Esophagus muscularis mucosa (tissue), 4 donors: ENCODE data around the gene SUPT3H. TPM values are rescaled to one million over a fixed set of nuclear protein-coding genes. Genes with fewer than 3 reads are reported as not detected.

Experiments
- DNase-seq: peaks from one replicate; pipeline ENCODE4 v3.0.0-alpha.2; 2017; ENCODE audit errors: extremely low spot score
- H3K27ac ChIP-seq, 4 donors: fragments of 200-600 bp; sonication (generic); replicated peaks in 1 of 4; 1 replicate in 3 of 4; 2 replicates in 1 of 4; pipeline ENCODE4 v1.5.1; 2016 to 2019; ENCODE audit warnings: mild to moderate bottlenecking in 1 of 4
- H3K27me3 ChIP-seq, 4 donors: fragments of 200-600 bp; sonication (generic); one replicate each; pipeline versions ENCODE4 v1.5.1 to v1.6.0; 2016 to 2019
- H3K36me3 ChIP-seq, 4 donors: fragments of 200-600 bp; sonication (generic); one replicate each; pipeline ENCODE4 v1.5.1; 2016 to 2019
- H3K4me1 ChIP-seq, 4 donors: fragments of 200-600 bp; sonication (generic); one replicate each; pipeline ENCODE4 v1.5.1; 2016 to 2019
- H3K4me3 ChIP-seq, 4 donors: fragments of 200-600 bp; sonication (generic); 1 replicate in 2 of 4; 2 replicates in 2 of 4; pipeline ENCODE4 v1.5.1; 2016 to 2019; ENCODE audit warnings: mild to moderate bottlenecking in 4 of 4, moderate library complexity in 1 of 4
- H3K9me3 ChIP-seq, 4 donors: fragments of 200-600 bp; sonication (generic); 1 replicate in 3 of 4; 2 replicates in 1 of 4; pipeline ENCODE4 v1.5.1; 2016 to 2019
- EP300 ChIP-seq: sonication (generic); formaldehyde crosslinking; IDR thresholded peaks from one replicate; pipeline ENCODE4 v1.6.1; 2017; ENCODE audit warnings: antibody characterized with exemption
- POLR2A ChIP-seq: fragments of 450-650 bp; IDR thresholded peaks from one replicate; pipeline ENCODE4 v1.6.1; 2017; ENCODE audit warnings: antibody characterized with exemption, moderate library complexity, mild to moderate bottlenecking, low read depth
- POLR2AphosphoS5 ChIP-seq, 2 donors: sonication (generic); formaldehyde crosslinking; IDR thresholded peaks; one replicate each; pipeline ENCODE4 v1.6.1; 2017; ENCODE audit warnings: antibody characterized with exemption in 2 of 2
- WGBS: methylation state at CpG from one replicate; pipeline ENCODE4 v1.1.5; 2018; 5-methylcytosine and 5-hydroxymethylcytosine counted together
- intact Hi-C: fragments of 100-400 bp; cut with DNase I; formaldehyde crosslinking; loops from one replicate; pipeline ENCODE4 v1.15.1; 2023
- total RNA-seq, 4 donors: library from RNA; depleted of rRNA; stranded (reverse); fragments of >200 nt; gene quantifications; one replicate each; pipeline versions ENCODE4 v1.1.0 to v1.2.1, GENCODE V29; 2016
- TF ChIP-seq, protein P1 (sequence below), 3 experiments: fragments of 200-600 bp in 2 of 3; fragments of 450-650 bp in 1 of 3; sonication (generic) in 2 of 3; IDR thresholded peaks; one replicate each; pipeline ENCODE4 v1.5.1; 2017 to 2019; ENCODE audit warnings: antibody characterized with exemption in 3 of 3, mild to moderate bottlenecking in 2 of 3, moderate library complexity in 1 of 3

Gene SUPT3H
- total RNA-seq, 4 donors from 2014 or later: 5.1 to 13.3 (median 9.9) TPM

DNA sequence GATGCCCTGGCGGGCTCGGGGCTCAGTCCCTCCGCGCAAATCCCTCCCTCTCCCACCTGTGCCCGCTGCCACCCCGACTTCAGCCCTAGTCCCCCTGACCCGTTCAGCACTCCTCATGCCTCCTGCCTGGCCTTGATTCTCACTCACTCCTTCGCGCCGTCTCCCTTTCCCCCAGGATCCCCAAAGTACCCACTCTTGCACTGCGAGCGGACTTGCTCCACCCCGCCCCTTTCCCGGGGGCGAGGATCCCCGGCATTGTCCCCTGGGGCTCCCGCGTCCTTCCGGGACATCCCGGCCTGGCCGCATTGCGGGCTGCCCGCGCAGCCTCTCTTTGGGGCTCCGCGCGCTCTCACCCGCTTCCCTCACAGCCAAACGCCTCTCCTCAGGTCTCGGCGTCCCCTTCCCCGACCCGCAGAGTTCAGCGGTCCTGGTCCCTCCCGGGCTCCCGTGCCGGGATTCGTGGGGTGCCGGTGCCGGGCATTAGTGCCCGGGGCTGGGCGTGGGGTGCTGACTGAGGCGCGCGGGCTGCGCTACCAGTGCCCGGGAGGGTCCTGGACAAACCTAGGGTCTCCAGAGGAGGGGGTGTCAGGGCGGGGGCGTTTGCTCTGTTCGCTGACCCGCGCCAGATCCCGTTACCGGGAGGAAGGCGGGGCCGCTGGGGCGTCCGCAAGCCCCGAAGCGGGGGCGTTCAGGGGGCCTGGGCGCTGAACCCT, 45.5 kb upstream of the SUPT3H start:
- no peak for DNase-seq
- H3K4me3 ChIP-seq: peak overlapping the region; percentile 58 to 73 (median 60)
- intact Hi-C loops: no loop called here

DNA sequence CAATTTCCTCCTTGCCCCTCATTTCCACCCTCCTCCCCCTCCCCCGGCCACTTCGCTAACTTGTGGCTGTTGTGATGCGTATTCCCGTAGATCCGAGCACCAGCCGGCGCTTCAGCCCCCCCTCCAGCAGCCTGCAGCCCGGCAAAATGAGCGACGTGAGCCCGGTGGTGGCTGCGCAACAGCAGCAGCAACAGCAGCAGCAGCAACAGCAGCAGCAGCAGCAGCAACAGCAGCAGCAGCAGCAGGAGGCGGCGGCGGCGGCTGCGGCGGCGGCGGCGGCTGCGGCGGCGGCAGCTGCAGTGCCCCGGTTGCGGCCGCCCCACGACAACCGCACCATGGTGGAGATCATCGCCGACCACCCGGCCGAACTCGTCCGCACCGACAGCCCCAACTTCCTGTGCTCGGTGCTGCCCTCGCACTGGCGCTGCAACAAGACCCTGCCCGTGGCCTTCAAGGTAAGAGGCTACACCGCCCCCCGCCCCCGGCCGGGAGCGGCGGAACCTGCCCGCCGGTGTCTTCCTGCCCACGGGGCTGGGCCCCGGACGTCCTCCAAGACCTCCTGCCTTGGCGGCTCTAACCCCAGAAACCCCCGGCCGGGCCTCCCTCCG, 44.9 kb upstream of the SUPT3H start:
- peaks cover 7 to 82% (median 46%) of the 10 kb centered on the region in 4 donors for H3K27me3 ChIP-seq
- intact Hi-C loops: no loop called here
- no peak for DNase-seq
- TF ChIP-seq, protein P1, sequence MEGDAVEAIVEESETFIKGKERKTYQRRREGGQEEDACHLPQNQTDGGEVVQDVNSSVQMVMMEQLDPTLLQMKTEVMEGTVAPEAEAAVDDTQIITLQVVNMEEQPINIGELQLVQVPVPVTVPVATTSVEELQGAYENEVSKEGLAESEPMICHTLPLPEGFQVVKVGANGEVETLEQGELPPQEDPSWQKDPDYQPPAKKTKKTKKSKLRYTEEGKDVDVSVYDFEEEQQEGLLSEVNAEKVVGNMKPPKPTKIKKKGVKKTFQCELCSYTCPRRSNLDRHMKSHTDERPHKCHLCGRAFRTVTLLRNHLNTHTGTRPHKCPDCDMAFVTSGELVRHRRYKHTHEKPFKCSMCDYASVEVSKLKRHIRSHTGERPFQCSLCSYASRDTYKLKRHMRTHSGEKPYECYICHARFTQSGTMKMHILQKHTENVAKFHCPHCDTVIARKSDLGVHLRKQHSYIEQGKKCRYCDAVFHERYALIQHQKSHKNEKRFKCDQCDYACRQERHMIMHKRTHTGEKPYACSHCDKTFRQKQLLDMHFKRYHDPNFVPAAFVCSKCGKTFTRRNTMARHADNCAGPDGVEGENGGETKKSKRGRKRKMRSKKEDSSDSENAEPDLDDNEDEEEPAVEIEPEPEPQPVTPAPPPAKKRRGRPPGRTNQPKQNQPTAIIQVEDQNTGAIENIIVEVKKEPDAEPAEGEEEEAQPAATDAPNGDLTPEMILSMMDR (IDR thresholded peaks at IDR 0.05): no peak
- TF ChIP-seq EP300 (no peak), POLR2AphosphoS5 (IDR thresholded peaks at IDR 0.05) (no peak), POLR2A (no peak)
- WGBS: 1% methylated on average over 18 of the region's 55 CpGs
- peak overlapping the region; percentile 27 to 60 (median 48) for H3K27ac ChIP-seq
- peak overlapping the region; percentile 58 to 73 (median 60) for H3K4me3 ChIP-seq
- H3K9me3 ChIP-seq: no peaks in the 10 kb centered on the region
- H3K4me1 ChIP-seq: peaks cover 29 to 48% (median 46%) of the 10 kb centered on the region in 4 donors
- no peaks in the 10 kb centered on the region for H3K36me3 ChIP-seq

More for the DNA sequence above, 45.5 kb upstream of the SUPT3H start:
- peaks cover 7 to 75% (median 46%) of the 10 kb centered on the region in 4 donors for H3K27me3 ChIP-seq
- TF ChIP-seq POLR2AphosphoS5 (IDR thresholded peaks at IDR 0.05) (no peak), POLR2A (no peak), EP300 (no peak)
- TF ChIP-seq, protein P1 (IDR thresholded peaks at IDR 0.05): no peak
- H3K9me3 ChIP-seq: no peaks in the 10 kb centered on the region
- H3K27ac ChIP-seq: peak overlapping the region; percentile 27 to 60 (median 48)
- peaks cover 29 to 48% (median 46%) of the 10 kb centered on the region in 4 donors for H3K4me1 ChIP-seq
- H3K36me3 ChIP-seq: no peaks in the 10 kb centered on the region
- WGBS: under 1% methylated on average over 27 of the region's 62 CpGs

DNA sequence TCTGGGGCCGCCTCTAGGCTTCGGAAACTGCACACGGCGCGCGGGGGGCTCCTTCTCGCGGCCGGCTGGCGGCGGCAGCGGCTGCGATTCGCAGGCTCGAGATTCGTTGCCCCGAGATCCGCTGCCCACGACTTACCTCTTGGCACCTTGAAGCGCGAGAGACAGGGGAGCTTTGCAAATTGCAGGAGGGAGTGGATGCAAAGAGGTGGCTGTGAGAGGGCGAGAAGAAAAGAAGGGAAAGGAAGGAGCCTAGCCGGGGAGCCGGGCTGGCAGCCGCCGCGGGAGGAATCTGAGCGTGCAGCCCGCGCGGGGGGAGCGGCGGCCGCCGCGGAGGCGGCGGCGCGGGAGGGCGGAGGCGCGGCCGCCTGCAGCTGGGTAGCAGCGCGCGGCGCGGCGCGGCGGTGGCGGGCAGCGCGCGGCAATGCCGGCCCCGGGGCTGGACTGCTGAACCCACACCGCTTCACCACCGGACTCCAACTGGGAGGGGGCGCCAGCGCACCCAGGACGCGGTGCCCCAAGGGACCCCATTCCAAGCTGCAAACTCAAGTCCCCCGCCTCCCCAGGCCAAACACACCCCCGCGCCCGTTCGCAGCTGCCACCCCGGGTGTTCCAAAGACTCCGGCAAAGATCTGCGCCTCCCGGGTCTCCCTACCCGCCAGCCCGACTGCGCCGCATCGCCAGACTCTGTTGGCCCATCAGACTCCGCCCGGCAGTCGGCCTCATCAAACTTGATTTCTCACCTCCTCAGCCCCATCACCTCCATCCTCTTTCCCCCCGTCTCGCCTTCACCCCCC, 44.2 kb upstream of the SUPT3H start:
- Histone ChIP-seq H3K36me3 (no peaks in the 10 kb centered on the region), H3K9me3 (no peaks in the 10 kb centered on the region), H3K27me3 (peaks cover 7 to 89% (median 46%) of the 10 kb centered on the region in 4 donors), H3K27ac (peak overlapping the region in 3 of 4 donors; percentile 27 to 60 (median 29)), H3K4me1 (peaks cover 29 to 48% (median 46%) of the 10 kb centered on the region in 4 donors), H3K4me3 (peak overlapping the region; percentile 58 to 73 (median 60))
- TF ChIP-seq POLR2AphosphoS5 (IDR thresholded peaks at IDR 0.05): peak; percentile 4 to 8
- TF ChIP-seq POLR2A: no peak
- no peak for DNase-seq
- intact Hi-C loops: no loop called here
- WGBS: under 1% methylated on average over 77 of the region's 83 CpGs

DNA sequence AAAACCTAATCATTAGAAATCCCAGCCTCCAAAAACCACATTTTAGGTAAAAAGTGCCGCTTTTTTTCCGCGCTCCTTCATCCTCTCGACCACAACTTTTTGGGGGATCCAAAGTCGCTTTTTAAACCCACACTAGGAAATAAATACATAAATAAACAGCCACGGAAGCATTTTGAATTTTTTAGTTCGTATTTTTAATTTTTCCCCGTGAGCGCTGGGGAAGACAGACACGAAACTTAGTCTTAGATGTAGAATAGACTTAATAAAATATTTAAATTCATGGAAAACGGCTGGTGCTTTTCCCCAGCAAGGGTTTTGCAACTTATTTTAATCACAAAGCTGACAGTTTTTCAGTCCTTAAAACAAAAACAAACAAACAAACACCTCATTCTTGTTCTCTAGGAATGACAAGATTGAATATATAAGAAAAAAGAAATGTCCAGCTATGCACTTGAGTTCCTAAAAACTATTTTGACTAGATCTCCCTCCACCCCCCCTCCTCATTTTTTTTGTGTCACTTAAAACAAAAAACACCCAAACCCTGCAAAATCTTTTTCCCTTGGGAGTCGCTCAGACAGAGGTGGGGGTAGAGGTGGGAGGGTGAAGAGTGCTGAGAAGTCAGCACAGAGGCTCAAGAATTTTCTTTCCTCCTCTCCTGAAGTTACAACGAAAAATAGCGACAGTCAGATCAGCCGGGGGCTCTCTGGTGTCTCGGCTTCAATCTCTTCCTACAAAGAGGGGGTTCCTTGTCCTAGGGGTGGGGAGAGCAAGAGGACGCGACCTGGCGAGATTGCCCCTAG, 43.4 kb upstream of the SUPT3H start:
- no peaks in the 10 kb centered on the region for H3K36me3 ChIP-seq
- 15% methylated on average over 18 of the region's 19 CpGs for WGBS
- intact Hi-C loops: no loop called here
- no peak for DNase-seq
- H3K4me3 ChIP-seq: peak overlapping the region; percentile 58 to 73 (median 60)
- peaks cover 7 to 93% (median 46%) of the 10 kb centered on the region in 4 donors for H3K27me3 ChIP-seq
- no peak overlapping the region for H3K27ac ChIP-seq
- TF ChIP-seq, protein P1 (IDR thresholded peaks at IDR 0.05): no peak
- TF ChIP-seq EP300 (no peak), POLR2A (no peak), POLR2AphosphoS5 (IDR thresholded peaks at IDR 0.05) (no peak)
- H3K4me1 ChIP-seq: peaks cover 29 to 48% (median 46%) of the 10 kb centered on the region in 4 donors
- H3K9me3 ChIP-seq: no peaks in the 10 kb centered on the region
